Activated naive CD4-positive, alpha-beta T cell treated with anti-CD3 and anti-CD28 coated beads, Interleukin-2, amount 50 U/mL, for 16 hours (primary cell): Measurements from ENCODE around the gene MSTN.

ENCODE experiments used
- DNase-seq: peaks from one replicate; pipeline ENCODE4 v3.0.0-alpha.2; 2020

The MSTN gene

GRCh38 chr2:190062601-190063000 is at the start of gene MSTN:
Gene MSTN, minus strand, starts transcription at chr2:190062729. Its CDS starts 133 bp downstream, at chr2:190062596.
- no peak for DNase-seq

- no peak for DNase-seq
Measured at GRCh38 chr2:190111166-190111565, 48.6 kb upstream of the MSTN start.

- DNase-seq: no peak
Measured at GRCh38 chr2:190110699-190111098, 48.2 kb upstream of the MSTN start.

- no peak for DNase-seq
Measured at GRCh38 chr2:190110131-190110530, 47.6 kb upstream of the MSTN start.

DNA sequence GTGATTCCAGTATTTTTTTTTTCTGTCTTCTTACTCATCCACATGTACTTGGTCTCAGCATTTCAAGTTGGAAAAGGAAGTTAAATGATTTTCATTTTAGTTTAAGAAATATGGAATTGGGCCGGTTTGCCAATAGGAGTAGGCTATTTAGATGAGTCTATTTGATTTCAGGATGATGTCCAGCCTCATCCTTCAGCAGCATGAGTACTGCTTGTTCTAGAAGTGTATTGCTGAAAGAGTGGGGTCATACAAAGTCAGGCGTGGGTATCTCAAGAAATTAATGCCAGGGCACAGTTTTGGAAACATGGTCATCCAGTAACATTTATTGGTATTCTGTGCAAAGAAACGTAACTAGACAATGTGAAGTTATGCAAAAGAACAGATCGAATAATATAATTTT is 44.9 kb upstream of the MSTN start:
- no peak for DNase-seq

GRCh38 chr2:190106783-190107182 is 44.3 kb upstream of the MSTN start:
- no peak for DNase-seq

GRCh38 chr2:190105554-190105953 is 43.0 kb upstream of the MSTN start:
- no peak for DNase-seq

GRCh38 chr2:190103144-190103543 is 40.6 kb upstream of the MSTN start:
- no peak for DNase-seq

GRCh38 chr2:190099890-190100697 is 37.6 kb upstream of the MSTN start:
- no peak for DNase-seq

GRCh38 chr2:190098851-190099250 is 36.3 kb upstream of the MSTN start:
- DNase-seq: no peak

DNA sequence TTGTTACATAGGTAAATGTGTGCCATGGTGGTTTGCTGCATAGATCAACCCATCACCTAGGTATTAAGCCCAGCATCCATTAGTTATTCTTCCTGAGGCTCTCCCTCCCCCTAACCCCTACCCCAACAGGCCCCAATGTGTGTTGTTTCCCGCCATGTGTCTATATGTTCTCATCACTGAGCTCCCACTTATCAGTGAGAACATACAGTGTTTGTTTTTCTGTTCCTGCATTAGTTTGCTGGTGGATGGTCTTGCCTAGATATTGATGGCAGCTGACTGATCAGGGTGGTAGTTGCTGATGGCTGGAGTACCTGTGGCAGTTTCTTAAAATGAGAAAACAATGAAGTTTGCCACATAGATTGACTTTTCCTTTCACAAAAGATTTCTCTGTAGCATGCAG is 34.6 kb upstream of the MSTN start:
- no peak for DNase-seq

GRCh38 chr2:190094316-190094871 is 31.9 kb upstream of the MSTN start:
- DNase-seq: no peak

DNA sequence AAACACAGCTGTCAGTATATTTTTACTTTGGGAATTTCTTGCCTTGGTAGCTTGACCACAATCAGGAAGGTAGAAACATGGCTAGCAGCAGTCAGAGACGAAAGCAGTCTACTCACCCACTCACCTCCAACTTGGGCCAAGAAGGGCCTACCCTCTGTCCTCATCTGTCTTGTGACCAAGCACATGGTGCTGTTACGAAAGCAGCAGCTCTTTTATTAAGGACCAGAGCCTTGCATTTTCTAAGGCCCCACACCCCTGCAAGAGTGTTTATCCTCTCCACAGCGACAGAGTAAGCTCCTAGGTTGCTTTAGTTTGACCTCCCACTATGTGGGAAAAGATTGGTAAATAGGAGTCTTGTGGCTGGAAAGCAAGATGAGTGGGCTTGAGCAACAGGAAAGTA is 31.3 kb upstream of the MSTN start:
- DNase-seq: no peak

- DNase-seq: no peak
Measured at GRCh38 chr2:190090148-190090547, 27.6 kb upstream of the MSTN start.

- peak; percentile 36 for DNase-seq
Measured at GRCh38 chr2:190088917-190089316, 26.4 kb upstream of the MSTN start.

- no peak for DNase-seq
Measured at GRCh38 chr2:190084704-190085103, 22.2 kb upstream of the MSTN start.

DNA sequence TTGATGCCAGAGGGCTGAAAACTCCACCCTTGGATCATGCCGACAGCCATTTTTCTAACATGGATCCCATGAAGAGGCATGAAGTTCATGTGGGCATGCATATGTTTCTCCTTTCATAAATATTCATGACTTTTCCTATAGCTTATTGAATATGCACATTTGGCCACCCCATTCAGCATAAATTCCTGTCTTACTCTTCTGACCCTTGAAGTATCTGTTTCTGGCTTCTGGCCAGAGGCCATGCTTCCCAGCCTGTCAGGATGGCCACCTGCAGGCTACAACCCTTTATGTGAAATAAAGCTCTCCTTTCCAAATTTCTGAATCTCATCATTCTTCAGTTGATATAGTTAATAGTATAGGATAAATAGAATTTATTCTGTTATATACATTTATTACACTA is 19.6 kb upstream of the MSTN start:
- DNase-seq: no peak

DNA sequence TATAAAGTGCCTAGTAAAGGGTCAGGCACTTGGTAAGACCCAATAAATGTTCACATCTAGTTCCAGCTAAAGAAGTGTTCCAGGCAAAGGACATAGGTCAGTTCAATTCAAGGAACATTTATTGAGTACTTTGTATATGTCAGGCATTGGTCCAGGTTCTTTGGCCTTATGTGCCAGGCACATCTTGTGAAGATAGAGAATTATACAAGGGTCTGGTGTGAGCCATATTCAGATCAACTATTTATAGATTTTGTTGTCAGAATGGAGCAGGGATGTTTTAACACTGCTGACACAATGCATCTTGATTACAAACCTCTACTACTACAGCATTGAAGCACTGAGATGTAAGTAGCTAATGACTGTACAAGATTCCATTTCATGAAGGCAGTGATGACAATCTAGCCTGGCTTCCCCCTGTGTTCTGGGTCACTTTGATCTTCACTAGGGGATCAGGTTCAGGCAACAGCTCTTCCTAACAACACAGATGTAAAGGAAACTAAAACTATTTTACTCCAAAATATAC is 18.1 kb upstream of the MSTN start:
- no peak for DNase-seq

DNA sequence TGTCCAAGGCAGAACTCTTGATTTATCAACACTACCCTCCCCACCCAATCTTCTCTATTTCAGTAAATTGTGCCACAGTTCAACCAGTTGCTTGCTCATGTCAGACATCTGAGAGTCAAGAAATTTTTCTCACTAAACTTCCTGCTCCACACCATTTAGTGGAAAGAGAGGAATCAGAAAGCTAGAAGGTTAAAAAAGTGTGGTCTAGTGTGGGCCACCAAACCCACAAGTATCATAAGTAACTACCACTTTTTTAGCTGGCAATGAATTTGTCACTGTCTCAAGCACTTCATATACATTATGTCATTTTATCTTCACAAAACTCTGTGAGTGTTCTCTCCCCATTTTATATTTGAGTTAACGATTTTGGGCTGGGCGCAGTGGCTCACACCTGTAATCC is 16.6 kb upstream of the MSTN start:
- DNase-seq: no peak

DNA sequence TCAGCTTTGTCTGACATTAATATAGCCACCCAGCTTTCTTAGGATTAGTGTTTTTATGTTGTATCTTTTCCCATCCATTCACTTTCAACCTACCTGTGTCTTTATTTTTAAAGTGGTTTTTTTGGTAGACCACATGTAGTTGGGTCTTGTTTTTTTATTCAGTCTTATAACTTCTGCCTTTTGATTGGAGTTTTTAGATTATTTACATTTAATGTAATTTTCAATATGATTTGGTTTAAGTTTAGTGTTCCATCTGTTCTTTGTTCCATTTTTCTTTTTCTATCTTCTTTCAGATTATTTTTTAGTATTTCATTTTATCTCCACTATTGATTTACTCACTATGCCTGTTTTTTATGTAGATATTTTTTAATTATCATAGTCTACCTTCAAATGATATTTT is 13.1 kb upstream of the MSTN start:
- DNase-seq: no peak

GRCh38 chr2:190069936-190070696 is 7.6 kb upstream of the MSTN start:
- no peak for DNase-seq

- DNase-seq: no peak
Measured at GRCh38 chr2:190068764-190069163, 6.2 kb upstream of the MSTN start.

GRCh38 chr2:190065839-190066238 is 3.3 kb upstream of the MSTN start:
- no peak for DNase-seq

- no peak for DNase-seq
Measured at GRCh38 chr2:190063624-190064023, 1.1 kb upstream of the MSTN start.
